ENCODE results near the gene SDK1.
A peak's percentile ranks its signal among the peaks of the same experiment; 100 is the strongest.

Gene SDK1

DNA sequence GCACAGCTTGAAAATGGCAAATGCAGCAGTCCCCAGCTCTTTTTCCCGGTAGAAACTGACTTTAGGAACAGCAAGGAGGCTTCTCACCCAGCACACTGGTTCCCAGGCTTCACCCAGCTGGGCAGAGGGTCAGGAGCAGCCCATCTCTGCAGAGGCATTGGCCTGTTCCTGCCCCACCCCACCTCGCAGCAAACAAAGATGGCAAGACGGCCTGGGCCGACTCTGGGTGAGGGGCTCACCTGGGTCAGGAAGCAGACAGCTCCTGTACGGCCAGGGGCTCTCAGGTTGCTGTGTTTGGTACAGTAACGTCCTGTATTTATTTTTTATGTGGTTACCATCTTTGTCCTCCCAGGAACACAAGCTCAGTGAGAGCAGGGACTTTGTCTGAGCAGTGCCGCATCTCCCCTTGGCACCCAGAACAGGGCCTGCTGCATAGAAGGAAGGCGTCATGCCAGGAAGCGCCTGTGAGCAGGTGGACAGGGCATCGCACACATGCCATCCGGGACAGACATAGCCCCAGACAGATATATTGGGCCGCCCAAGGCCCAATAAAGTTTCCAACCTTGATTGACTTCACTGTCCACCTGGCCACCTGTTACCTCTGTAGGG, 796.1 kb downstream of the SDK1 start:
- peak; percentile 39 for DNase-seq

DNA sequence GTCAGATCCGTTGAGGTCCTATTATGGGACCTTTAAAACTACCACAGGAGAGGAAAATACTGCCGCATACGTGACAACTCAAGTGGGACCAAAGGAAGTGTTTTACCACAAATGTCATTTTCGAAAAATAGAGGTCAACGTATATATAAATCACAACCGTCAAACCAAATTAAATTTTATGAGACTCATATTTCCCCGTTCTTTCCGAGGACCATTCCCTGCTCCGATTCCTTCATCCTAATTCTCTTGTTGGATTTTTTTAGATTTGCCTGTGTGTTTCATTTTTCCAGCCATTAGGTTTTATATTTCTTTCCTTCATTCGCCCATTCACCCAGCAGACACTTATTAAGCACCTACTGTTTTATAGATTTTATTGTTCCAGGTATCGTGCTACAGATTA, 797.1 kb downstream of the SDK1 start:
- no peak for DNase-seq

DNA sequence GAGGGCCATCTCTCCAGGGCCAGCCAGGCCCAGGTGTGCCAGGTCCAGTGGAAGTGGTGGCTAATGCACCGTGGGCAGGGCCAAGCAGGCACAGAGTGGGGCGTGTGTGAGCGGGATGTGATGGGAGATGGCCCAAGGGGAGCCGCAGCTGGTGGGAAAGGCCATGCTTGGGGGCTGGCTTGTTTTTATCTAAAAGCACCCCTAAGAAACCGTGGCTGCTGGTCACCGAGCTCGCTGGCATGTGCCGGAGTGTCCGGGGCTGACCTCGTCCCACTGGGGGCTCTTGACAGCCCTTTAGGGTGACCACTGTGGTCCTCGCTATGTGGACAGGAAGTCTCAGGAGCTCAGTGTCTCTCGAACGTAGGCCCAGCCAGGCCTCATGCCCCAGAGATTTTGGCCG, 798.6 kb downstream of the SDK1 start:
- DNase-seq = no peak

DNA sequence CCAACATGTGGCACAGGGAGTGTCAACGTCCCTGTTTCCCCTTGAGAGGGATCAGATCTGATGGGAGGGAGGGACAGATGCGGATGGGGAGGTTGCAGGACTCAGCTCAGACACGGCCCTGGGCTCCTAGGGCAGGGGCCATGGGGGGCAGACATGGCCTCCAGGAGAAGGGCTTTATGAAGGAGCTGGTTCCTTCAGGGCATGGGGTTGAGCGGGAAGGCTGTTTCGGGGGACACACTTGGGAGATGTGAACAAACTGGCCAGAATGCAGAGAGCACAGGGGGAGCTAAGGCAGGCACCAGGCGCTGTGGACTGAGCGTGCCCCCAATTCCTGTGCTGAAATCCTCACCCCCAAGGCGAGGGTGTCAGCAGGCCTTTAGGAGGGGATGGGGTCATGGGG, 799.1 kb downstream of the SDK1 start:
- no peak for DNase-seq

DNA sequence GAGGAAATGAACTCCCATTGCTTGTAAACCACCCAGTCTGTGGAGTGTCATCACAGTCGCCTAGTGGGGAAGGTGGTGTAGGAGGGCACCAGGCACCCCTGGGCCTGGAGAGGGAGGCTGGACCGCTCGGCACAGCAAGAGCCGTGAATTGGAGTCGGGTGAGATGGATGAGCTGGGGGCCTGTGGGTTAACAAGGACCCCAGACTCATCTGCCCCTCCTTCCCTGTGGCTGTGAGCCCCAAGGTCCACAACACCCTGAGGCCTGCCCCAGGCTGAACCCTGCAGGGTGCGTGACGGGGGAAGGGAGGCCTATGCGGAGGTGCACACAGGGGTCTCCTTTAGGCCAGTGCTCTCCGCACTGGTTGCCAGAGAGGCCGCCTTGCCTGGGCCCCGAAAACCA, 799.6 kb downstream of the SDK1 start:
- DNase-seq = no peak

DNA sequence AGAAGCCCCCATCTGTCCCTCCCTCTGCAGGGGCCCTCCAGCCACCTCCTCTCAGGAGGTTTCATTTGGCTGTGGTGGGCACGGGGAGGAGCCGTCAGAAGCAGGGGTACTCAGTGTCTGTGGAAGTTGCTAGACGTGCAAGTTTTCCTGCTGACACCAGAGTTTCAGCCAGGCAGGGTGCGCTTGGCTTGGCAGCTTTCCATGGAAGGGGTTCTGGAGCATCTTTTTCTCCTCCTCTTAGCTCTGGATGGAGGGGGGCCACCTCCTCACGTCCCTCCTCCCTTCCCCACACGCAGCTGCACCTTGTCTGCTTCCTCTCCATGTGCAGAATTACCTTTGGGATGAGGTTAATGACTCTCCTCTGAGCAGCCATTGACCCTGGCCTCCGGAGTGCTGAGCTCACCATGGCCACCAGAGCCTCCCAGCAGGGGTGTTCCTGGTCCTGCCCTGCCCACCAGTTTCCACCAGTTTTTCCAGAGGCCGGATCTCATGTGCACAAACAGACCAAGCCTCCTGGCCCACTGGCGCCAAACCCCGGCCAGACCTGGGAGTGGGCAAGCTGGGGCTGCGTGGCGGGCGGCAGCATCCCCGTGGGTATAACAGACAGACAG, 801.3 kb downstream of the SDK1 start:
- DNase-seq = no peak

DNA sequence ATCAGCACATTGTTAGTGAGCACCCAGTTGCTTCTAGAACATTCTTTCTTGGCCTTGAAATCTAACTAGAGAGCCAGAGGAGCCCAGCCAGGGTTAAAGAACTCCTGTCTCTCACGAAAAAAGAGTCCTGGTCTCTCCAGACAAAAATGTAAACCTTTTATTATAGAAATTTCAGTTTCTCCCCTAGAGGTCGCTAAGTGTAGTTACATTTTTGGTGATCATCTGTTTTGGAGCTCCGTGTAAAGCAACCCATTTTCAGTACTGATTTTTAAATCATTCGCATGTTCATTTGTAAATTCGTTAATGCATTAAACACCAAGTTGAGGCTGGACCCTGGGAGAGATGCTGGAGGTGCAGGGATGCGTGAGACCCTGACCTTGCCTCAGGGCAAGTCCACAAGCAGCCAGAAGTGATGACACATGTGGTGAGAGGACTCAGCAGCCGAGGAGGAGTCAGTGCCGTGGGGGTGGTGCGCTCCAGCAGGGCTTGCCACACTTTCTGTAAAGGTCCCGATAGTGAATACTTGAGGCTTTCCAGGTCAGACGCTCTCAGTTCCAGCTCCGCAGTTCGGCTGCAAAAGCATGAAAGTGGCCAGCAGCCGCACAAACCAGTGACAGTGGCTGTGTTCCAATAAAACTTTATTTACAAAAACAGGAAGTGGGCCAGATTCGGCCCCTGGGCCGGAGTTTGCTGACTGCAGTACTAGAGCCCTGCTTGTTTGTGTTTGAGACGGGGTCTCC, 802.5 kb downstream of the SDK1 start:
- DNase-seq = no peak

DNA sequence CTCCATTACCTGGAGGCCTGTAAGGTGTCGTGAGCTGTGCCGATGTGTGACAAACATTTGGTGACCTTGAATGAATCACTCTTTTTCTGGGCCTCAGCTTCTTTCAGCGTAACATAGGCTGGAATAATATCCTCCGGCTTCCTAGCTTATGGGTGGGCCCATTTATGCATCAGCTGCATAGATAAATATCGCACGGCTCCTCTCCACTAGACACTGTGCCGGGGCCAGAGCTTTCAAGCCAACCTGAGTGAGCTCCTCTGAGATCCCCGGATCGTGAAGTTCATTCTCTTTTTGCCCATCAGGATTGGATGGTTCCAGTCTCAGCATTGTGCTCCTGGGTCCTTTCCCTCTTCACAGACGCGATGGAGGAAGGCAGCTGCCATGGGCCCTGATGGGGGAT, 806.8 kb downstream of the SDK1 start:
- DNase-seq = no peak

DNA sequence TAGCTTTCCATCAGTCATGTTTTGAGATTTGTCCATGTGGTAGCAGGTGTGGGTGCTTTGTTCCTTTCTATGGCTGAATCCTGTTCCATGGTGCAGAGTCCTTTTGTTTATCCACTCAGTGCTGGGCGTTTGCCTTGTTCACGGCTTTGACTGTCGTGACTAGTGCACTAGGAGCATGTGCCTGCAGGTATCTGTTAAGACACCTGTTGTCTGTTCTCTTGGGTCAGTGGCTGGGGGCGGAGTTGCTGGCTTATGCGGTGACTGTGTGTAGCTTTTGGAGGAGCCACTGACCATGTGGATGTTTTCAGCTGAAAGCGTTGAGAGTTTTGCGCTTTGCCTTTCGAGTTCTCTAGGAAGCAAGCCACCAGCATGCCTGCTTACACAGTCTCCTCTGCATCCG, 807.9 kb downstream of the SDK1 start:
- DNase-seq = no peak

DNA sequence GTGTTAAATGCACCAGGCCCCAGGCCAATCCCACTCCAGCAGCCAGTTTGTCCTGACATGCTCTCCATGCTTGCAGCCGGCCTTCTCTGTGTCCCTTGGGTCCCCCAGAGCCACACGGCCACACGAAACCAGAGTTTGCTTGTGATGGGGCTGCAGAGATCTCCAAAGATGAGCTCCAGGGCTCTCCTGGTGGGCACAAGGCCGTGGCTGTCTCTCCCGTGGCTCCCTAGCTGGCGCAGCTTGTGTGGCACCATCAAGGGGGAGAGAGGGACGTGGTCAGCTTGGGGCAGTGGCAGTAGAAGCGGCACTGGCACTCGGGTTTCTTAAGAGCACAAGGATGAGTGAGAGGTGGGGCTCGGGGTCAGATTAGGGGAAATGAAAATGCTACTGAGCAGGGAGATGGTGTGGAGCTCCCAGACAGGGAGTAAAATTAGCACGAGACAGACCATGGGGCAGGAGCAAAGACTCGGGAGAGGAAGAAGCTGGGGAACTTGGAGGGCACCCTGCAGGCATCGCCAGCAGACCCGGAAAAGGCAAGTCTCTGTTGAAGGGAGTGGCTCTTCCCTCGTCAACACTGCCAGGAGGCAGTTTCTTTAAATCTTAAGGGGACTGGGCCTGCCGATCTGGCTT, 808.5 kb downstream of the SDK1 start:
- no peak for DNase-seq

DNA sequence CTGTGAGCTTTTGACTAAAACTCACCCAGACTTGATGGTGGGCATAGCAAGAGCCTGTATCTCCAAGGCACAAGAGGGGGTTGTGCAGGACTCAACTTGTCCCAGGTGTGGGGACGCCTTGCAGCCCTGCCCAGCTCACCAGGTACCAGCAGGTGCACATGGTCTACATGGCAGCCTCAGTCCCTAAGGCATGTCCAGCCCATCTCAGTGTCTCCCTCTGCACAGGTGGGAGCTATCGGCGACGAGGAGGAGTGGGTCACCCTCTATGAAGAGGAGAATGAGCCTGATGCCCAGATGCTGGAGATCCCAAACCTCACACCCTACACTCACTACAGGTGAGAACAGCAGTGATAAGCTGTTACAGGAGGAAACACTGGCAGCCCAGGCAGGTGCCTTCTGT, 809.4 kb downstream of the SDK1 start:
- DNase-seq = no peak

DNA sequence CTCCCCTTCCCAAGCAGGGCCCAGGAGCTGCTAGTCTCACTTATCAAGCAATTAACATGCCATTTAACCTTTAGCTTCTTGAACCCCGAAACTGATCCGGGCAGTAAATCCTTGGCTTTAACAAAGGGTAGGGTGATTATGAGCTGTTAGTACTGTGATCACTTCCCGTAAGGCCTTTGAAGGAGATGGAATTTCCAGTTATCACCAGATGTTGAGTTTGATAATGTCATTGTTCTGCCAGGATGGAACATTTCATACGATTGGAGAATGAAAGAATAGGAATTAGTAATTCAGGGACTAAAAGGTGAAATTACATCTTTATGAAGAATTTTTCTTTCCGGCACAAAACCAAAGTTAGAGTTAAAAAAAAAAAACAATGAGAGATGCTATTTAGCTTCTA, 810.1 kb downstream of the SDK1 start:
- no peak for DNase-seq

DNA sequence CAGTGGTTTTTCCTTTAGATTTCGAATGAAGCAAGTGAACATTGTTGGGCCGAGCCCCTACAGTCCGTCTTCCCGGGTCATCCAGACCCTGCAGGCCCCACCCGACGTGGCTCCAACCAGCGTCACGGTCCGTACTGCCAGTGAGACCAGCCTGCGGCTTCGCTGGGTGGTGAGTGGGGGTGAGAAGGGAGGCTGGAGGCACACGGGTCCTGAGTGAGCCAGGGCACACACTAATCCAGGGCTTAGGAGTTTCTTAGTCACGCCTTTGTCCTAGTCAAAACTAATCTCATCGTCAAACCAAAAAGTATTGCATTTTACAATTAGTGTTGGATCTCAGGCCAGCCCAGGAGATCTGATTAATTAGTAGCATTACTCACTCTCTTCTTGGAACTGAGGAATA, 812.2 kb downstream of the SDK1 start:
- no peak for DNase-seq

DNA sequence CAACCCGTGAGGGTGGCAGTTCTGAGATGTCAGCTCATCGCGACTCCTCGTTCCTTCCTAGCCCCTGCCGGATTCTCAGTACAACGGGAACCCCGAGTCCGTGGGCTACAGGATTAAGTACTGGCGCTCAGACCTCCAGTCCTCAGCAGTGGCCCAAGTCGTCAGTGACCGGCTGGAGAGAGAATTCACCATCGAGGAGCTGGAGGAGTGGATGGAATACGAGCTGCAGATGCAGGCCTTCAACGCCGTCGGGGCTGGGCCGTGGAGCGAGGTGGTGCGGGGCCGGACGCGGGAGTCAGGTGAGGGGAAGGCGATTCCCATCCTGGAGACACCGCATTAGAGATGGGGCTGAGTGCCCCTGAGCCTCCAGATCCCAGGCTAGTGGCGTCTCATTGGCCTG, 812.9 kb downstream of the SDK1 start:
- DNase-seq = no peak

DNA sequence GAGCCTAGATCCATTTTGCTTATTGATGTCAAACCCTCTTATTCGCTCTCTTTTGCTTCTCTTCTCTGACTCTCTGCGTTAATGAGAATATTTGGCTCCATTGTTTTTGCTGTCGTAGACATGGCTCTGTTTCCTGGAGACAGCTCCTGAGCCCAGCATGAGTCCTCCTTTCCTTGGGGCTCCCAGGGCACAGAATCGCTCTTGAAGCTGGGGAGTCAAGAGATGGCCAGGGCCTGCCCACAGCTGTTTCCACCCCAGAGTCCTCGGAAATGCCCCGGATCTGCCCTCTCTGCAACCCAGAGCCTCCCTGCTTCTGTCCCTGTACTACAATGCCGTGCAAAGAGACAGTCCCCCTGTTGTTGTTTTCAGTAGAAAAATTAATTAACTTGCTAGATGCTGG, 814.4 kb downstream of the SDK1 start:
- DNase-seq = no peak

DNA sequence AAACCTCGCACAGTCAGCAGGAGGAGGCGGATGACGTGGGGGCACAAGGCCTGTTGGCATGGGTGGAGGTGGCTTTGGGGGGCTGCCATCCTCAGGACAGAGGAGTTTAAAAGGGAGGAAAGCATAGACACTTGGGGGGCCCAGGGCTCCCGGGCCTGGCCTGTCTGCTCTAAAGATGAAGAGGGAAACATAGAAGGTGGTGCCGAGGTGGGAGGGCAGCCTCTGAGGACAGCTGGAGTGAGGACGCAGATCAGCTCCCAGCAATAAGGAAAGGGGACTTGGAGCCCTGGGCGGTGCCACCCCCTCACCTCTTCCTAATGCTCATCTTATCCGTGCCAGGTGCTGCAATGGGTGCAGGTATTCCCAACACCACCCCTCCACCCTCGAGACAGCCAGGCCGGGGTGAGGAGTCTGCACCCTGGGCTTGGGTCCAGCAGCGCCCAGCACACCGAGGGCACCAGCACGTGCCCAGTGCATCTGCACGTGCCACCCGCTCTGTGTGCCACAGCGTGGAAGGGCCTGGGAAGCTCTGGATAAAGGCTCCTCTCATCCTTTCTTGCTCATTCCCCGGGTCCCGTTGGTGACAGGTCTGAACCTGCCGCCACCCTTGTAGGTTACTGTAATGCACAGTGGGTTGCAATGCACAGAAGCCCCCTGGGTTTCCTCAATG, 815.0 kb downstream of the SDK1 start:
- no peak for DNase-seq

DNA sequence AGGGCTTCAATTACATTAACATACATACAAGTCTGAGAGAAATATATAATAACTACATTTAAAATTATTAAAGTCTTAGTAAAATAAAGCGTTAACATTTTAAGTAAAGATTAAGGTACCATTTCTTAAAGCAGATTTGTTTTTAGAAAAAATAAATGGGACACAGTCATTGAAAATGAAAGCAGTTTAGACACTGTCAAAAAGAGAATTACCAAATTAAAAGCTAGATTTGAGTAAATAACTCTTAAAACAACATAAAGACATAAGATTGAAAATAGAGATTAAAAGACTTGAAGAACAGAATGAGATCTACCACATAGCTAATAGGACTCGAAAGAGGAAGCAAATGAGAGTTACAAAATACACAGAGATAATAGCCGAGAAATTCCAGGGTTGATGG, 818.8 kb downstream of the SDK1 start:
- no peak for DNase-seq

DNA sequence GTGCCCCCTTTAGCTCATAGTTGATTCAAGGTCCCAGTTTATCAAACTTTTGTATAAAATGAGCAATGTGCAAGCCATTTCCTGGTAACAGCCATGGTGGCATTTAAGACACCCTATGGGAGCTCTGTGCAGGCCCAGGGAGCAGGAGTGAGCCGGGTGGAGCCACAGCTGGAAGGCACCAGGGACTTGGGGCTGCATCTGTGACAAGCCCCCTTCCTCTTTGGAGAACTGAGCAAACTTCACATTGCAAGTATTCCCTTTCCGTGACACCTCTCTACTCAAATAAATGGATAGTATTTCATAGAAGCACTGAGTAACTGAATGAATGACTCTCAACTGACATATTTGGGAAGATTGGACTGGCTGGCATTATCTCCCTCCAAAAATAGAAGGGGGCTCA, 822.3 kb downstream of the SDK1 start:
- DNase-seq = no peak

DNA sequence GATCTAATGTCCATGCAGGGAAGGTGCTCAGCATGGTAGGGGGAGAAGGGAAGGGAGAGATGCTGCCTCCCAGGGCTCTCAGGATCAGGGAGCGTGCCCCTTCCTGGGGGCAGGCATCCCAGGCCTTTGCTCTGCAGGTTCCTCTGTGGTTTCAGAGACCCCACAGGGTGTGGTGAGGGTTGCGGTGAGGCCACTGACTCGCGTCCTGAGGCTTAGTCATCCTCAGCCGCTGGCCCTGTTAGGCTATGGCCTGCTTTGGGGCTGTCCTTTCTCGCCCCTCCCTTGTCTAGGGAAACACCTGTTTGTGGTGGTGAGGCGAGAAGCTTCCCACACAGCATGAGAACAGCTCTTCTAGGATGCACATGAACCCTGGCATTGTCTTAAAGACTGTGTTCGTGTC, 822.8 kb downstream of the SDK1 start:
- no peak for DNase-seq

DNA sequence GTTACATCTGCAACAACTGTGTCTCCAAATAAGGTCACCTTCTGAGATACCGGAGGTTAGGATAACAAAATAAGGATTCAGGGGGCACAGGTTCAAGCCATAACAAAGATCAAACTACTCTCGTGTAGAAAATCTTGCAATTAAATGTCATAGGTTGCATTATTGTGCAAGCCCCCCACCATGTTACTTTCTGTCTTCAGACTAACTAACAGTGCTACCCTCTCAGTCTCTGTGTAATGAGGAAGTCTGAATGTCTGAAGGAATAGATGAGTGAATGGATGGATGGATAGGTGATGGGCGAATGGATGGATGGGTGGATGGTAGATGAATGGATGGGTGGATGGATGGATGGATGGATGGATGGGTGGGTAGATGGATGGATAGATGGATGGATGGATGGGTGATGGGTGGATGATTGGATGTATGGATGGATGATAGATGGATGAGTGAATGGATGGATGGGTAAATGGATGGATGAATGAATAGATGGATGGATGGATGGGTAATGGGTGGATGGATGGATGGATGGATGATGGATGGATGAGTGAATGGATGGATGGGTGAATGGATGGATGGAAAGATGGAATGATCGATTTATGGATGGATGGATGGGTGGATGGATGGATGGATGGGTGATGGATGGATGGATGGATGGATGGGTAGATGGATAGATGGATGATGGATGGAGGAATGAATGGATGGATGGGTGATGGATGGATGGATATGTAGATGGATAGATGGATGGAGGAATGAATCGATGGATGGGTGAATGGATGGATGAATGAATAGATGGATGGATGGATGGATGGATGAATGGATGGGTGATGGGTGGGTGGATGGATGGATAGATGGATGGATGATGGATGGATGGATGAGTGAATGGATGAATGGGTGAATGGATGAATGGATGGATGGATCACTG, 823.8 kb downstream of the SDK1 start:
- no peak for DNase-seq

DNA sequence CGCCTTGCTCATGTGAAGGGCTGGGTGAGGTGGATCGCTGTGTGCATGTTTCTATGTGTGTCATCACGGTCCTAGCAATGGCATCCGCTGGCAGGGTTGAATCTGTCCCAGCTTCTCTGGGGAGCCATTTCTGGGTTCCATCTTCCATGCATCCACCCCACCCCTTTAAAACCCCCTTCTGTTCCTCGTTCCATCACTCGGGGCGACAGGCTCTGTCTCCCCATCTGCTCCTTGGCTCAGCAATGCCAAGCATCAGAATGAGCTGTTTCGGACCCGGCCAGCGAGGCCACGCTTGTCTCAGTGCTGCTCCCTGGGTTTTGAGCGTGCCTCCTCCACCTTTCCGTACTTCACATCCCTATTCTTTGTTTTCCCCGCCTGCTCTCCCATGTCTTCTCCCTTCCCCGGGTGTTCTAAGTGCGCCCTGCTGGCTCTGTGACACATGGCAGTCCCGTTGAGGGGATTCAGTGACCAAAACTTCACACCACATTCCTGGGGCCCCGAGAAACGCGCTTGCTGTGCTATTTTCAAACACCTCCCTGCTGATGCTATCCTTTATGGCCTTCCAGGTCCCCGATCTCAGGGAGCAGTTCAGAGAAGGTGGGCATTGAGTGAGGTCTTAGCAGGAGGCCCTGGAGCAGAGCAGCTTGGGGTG, 827.0 kb downstream of the SDK1 start:
- DNase-seq = no peak

All from CD4-positive, alpha-beta T cell treated with Interleukin-6 for 4 hours (primary cell).